IMR-90 (cell line): ENCODE measurements around the gene CCDC175. TPM values are rescaled to one million over a fixed set of nuclear protein-coding genes. Genes with fewer than 3 reads are reported as not detected.

Experiments
- ATAC-seq: fragments of 200-7000 bp; cut with Tn5 transposase; 2 replicates; pipeline ENCODE4 v1.9.1; 2020; ENCODE audit warnings: low read depth, mild to moderate bottlenecking, moderate library complexity
- BruUV-seq: library from RNA; stranded (reverse); fragments of 400-500 nt; replicated peaks from 2 replicates; lab custom pipeline; 2021; lab: Mats Ljungman, UMichigan
- CTCF ChIA-PET: fragments of 300-600 bp; formaldehyde crosslinking; extraction: SDS; loops from one replicate; lab custom pipeline; 2021; ENCODE audit warnings: antibody characterized with exemption; lab: Yijun Ruan, JAX
- POLR2A ChIA-PET: fragments of 300-600 bp; sonication (Branson Sonifier 250); formaldehyde crosslinking; loops from one replicate; lab custom pipeline; 2022; ENCODE audit warnings: antibody characterized with exemption; ENCODE audit not compliant: unreplicated experiment; lab: Charles Lee
- DNase-seq: peaks from one replicate; pipeline ENCODE4 v3.0.0; 2013
- H2AFZ ChIP-seq: replicated peaks from 2 replicates; pipeline ENCODE3; 2013; ENCODE audit warnings: low read length, mild to moderate bottlenecking; ENCODE audit not compliant: poor library complexity
- H2AK5ac ChIP-seq: 2 replicates; pipeline ENCODE4 v1.6.1; 2013; ENCODE audit warnings: low read depth, low read length, inconsistent platforms
- H2AK9ac ChIP-seq: replicated peaks from 2 replicates; pipeline ENCODE3; 2013; ENCODE audit warnings: mild to moderate bottlenecking, low read depth, low read length, moderate library complexity; ENCODE audit not compliant: poor library complexity
- H2BK120ac ChIP-seq: 2 replicates; pipeline ENCODE4 v1.6.1; 2013; ENCODE audit warnings: low read depth, low read length, inconsistent platforms
- H2BK15ac ChIP-seq: 3 replicates; pipeline ENCODE4 v1.6.1; 2013; ENCODE audit warnings: low read depth, low read length, inconsistent platforms
- H2BK20ac ChIP-seq: 2 replicates; pipeline ENCODE4 v1.6.1; 2013; ENCODE audit warnings: low read depth, mild to moderate bottlenecking, inconsistent platforms, low read length, moderate library complexity
- H2BK5ac ChIP-seq: 2 replicates; pipeline ENCODE4 v1.6.1; 2013; ENCODE audit warnings: mild to moderate bottlenecking, low read depth, low read length, inconsistent platforms; ENCODE audit not compliant: poor library complexity, severe bottlenecking
- H3K14ac ChIP-seq: replicated peaks from 2 replicates; pipeline ENCODE4 v1.6.1; 2013; ENCODE audit warnings: low read depth, low read length, inconsistent platforms
- H3K18ac ChIP-seq: 2 replicates; pipeline ENCODE4 v1.6.1; 2013; ENCODE audit warnings: low read depth, low read length, control low read depth
- H3K23ac ChIP-seq: 2 replicates; pipeline ENCODE4 v1.6.1; 2013; ENCODE audit warnings: low read depth, low read length, inconsistent platforms
- H3K27ac ChIP-seq: 2 replicates; pipeline ENCODE4 v1.5.1; 2013; ENCODE audit warnings: mild to moderate bottlenecking, control low read depth, low read length; ENCODE audit not compliant: insufficient read depth
- H3K27me3 ChIP-seq: 2 replicates; pipeline ENCODE4 v1.6.1; 2013; ENCODE audit warnings: low read length; ENCODE audit not compliant: control insufficient read depth, insufficient read depth
- H3K36me3 ChIP-seq: 2 replicates; pipeline ENCODE4 v1.6.1; 2013; ENCODE audit warnings: low read length, mixed read lengths; ENCODE audit not compliant: control insufficient read depth, insufficient read depth
- H3K4ac ChIP-seq: 2 replicates; pipeline ENCODE4 v1.6.1; 2013; ENCODE audit warnings: low read depth, low read length, inconsistent platforms
- H3K4me1 ChIP-seq: 2 replicates; pipeline ENCODE4 v1.6.1; 2013; ENCODE audit warnings: low read length, mixed read lengths; ENCODE audit not compliant: control insufficient read depth, insufficient read depth
- H3K4me2 ChIP-seq: 2 replicates; pipeline ENCODE4 v1.6.1; 2013; ENCODE audit warnings: low read depth, mild to moderate bottlenecking, control low read depth, low read length, moderate library complexity
- H3K4me3 ChIP-seq: 2 replicates; pipeline ENCODE4 v1.5.1; 2013; ENCODE audit warnings: low read depth, mild to moderate bottlenecking, control low read depth, low read length, moderate library complexity; ENCODE audit not compliant: insufficient read depth
- H3K56ac ChIP-seq: 2 replicates; pipeline ENCODE4 v1.6.1; 2013; ENCODE audit warnings: low read length, inconsistent platforms; ENCODE audit not compliant: insufficient read depth; ENCODE audit errors: extremely low read depth
- H3K79me1 ChIP-seq, 2 experiments: 2 replicates each; pipeline ENCODE4 v1.6.1; 2013; ENCODE audit warnings: low read length in 2 of 2, inconsistent platforms in 1 of 2, low read depth in 1 of 2
- H3K9ac ChIP-seq: 2 replicates; pipeline ENCODE4 v1.6.1; 2013; ENCODE audit warnings: low read depth, low read length, control low read depth
- H3K9me1 ChIP-seq: 2 replicates; pipeline ENCODE4 v1.6.1; 2013; ENCODE audit warnings: low read length, inconsistent platforms; ENCODE audit not compliant: insufficient read depth
- H3K9me3 ChIP-seq: 2 replicates; pipeline ENCODE4 v1.6.1; 2013; ENCODE audit warnings: low read length; ENCODE audit not compliant: control insufficient read depth, insufficient read depth
- H4K20me1 ChIP-seq: 2 replicates; pipeline ENCODE4 v1.6.1; 2013; ENCODE audit warnings: low read length, inconsistent platforms; ENCODE audit not compliant: insufficient read depth
- H4K5ac ChIP-seq: 2 replicates; pipeline ENCODE4 v1.6.1; 2013; ENCODE audit warnings: mild to moderate bottlenecking, low read depth, low read length, control low read depth
- H4K8ac ChIP-seq, 2 experiments: 2 replicates each; pipeline ENCODE4 v1.6.1; 2013; ENCODE audit warnings: low read depth in 2 of 2, low read length in 2 of 2, control low read depth in 1 of 2, inconsistent platforms in 1 of 2
- H4K91ac ChIP-seq: 2 replicates; pipeline ENCODE4 v1.6.1; 2013; ENCODE audit warnings: low read depth, low read length, inconsistent platforms; ENCODE audit not compliant: insufficient read depth
- BHLHE40 ChIP-seq: fragments of 150-350 bp; IDR thresholded peaks from 2 replicates; pipeline ENCODE4 v1.6.1; 2016; ENCODE audit warnings: mild to moderate bottlenecking, low read depth, low read length
- CEBPB ChIP-seq: IDR thresholded peaks from 2 replicates; pipeline ENCODE4 v1.6.1; 2012; ENCODE audit warnings: low read depth, low read length, improper control_type of control experiment
- CHD1 ChIP-seq: IDR thresholded peaks from 2 replicates; pipeline ENCODE4 v1.6.1; 2012; ENCODE audit warnings: low read depth, low read length, improper control_type of control experiment
- ELK1 ChIP-seq: fragments of 150-350 bp; IDR thresholded peaks from 2 replicates; pipeline ENCODE4 v1.6.1; 2016; ENCODE audit warnings: low read depth, mild to moderate bottlenecking, low read length, moderate library complexity, borderline replicate concordance
- FOS ChIP-seq: fragments of 150-350 bp; IDR thresholded peaks from 2 replicates; pipeline ENCODE4 v1.6.1; 2016; ENCODE audit warnings: low read depth, low read length
- MAFK ChIP-seq: IDR thresholded peaks from 2 replicates; pipeline ENCODE4 v1.6.1; 2012; ENCODE audit warnings: low read depth, low read length, improper control_type of control experiment
- MAZ ChIP-seq: IDR thresholded peaks from 2 replicates; pipeline ENCODE4 v1.6.1; 2012; ENCODE audit warnings: low read depth, mild to moderate bottlenecking, low read length, improper control_type of control experiment, moderate library complexity, borderline replicate concordance
- MXI1 ChIP-seq: IDR thresholded peaks from 2 replicates; pipeline ENCODE4 v1.6.1; 2012; ENCODE audit warnings: low read depth, mild to moderate bottlenecking, low read length, moderate library complexity, borderline replicate concordance
- NFE2L2 ChIP-seq: fragments of 150-350 bp; IDR thresholded peaks from 2 replicates; pipeline ENCODE4 v1.6.1; 2016; ENCODE audit warnings: low read depth, mild to moderate bottlenecking, low read length
- POLR2A ChIP-seq: IDR thresholded peaks from 2 replicates; pipeline ENCODE4 v1.6.1; 2012; ENCODE audit warnings: mild to moderate bottlenecking, low read depth, low read length
- RAD21 ChIP-seq: IDR thresholded peaks from 2 replicates; pipeline ENCODE4 v1.6.1; 2012; ENCODE audit warnings: low read length, improper control_type of control experiment
- RCOR1 ChIP-seq: IDR thresholded peaks from 2 replicates; pipeline ENCODE4 v1.6.1; 2012; ENCODE audit warnings: mild to moderate bottlenecking, low read length, improper control_type of control experiment; ENCODE audit not compliant: insufficient replicate concordance
- RFX5 ChIP-seq: IDR thresholded peaks from 2 replicates; pipeline ENCODE4 v1.8.0; 2012; ENCODE audit warnings: low read depth, mild to moderate bottlenecking, low read length, moderate library complexity
- SMC3 ChIP-seq: fragments of 150-350 bp; IDR thresholded peaks from 2 replicates; pipeline ENCODE4 v1.6.1; 2016; ENCODE audit warnings: low read depth, mild to moderate bottlenecking, antibody characterized with exemption, low read length, moderate library complexity
- USF2 ChIP-seq: fragments of 150-350 bp; IDR thresholded peaks from 2 replicates; pipeline ENCODE4 v1.6.1; 2017; ENCODE audit warnings: mild to moderate bottlenecking, antibody characterized with exemption, low read length, low read depth
- WGBS, 2 experiments: methylation state at CpG; one replicate each; pipeline versions ENCODE4 v1.1.5 to v1.1.7; 2013; ENCODE audit warnings: missing lambda C conversion rate in 2 of 2; ENCODE audit not compliant: insufficient read length in 1 of 2; ENCODE audit errors: extremely low coverage in 2 of 2; 5-methylcytosine and 5-hydroxymethylcytosine counted together
- dilution Hi-C: fragments of 300-500 bp; cut with HindIII; formaldehyde crosslinking; loops from one replicate; pipeline ENCODE4 v1.14.3; 2018; ENCODE audit warnings: low sequenced_read_pairs; ENCODE audit not compliant: unreplicated experiment
- in situ Hi-C: fragments of 300-500 bp; cut with MboI; formaldehyde crosslinking; loops from 3 replicates; pipeline ENCODE4 v1.14.3; 2019; ENCODE audit warnings: low sequenced_read_pairs, inconsistent platforms, mixed read lengths
- intact Hi-C: fragments of 100-400 bp; cut with micrococcal nuclease; formaldehyde crosslinking; loops from 2 replicates; pipeline ENCODE4 v1.10.0; 2022
- polyA plus RNA-seq, 3 experiments: library from polyadenylated mRNA; depleted of rRNA; stranded (reverse); fragments of >200 nt; gene quantifications; 2 replicates each; pipeline ENCODE4 v1.2.3, GENCODE V29; 2012; ENCODE audit warnings: low replicate concordance in 1 of 3
- total RNA-seq: library from RNA; depleted of rRNA; stranded (reverse); fragments of >200 nt; gene quantifications from 2 replicates; pipeline ENCODE4 v1.2.3, GENCODE V29; 2012
- TF ChIP-seq, protein P1 (sequence below): conservative IDR thresholded peaks from 2 replicates; pipeline ENCODE4 v1.5.1; 2012; ENCODE audit warnings: mild to moderate bottlenecking, low read depth, low read length, improper control_type of control experiment

Gene CCDC175
- total and polyA plus RNA-seq, 2 of the 4 experiments (the other 2 are of a cell fraction) = not detected

GRCh38 chr14:59500732-59501131 lies 75.9 kb downstream of the CCDC175 start:
- Histone ChIP-seq H2BK120ac (no peak overlapping the region), H2BK20ac (no peak overlapping the region), H3K9me3 (no peaks in the 10 kb centered on the region), H3K9ac (no peak overlapping the region), H3K9me1 (no peaks in the 10 kb centered on the region), H4K8ac (no peak overlapping the region), H3K23ac (no peak overlapping the region), H3K36me3 (peaks cover 18% of the 10 kb centered on the region), H3K4me1 (no peaks in the 10 kb centered on the region), H3K79me1 (peaks cover 10% of the 10 kb centered on the region in 2 experiments; a peak in 2 of 4 replicates), H3K4me3 (no peak overlapping the region), H3K56ac (no peak overlapping the region), H3K4ac (no peak overlapping the region), H3K14ac (no peak overlapping the region), H3K27me3 (no peaks in the 10 kb centered on the region), H4K20me1 (no peaks in the 10 kb centered on the region), H2BK5ac (no peak overlapping the region), H3K4me2 (no peak overlapping the region), H3K18ac (no peak overlapping the region), H2AK9ac (no peak overlapping the region), H2AFZ (no peak overlapping the region), H2BK15ac (no peak overlapping the region), H4K5ac (no peak overlapping the region), H3K27ac (no peak overlapping the region), H4K91ac (no peak overlapping the region), H2AK5ac (no peak overlapping the region)
- intact Hi-C loops = no loop called here
- ATAC-seq = no peak
- in situ Hi-C loops = no loop called here
- CTCF ChIA-PET = interaction anchor here (1.4 kb wide), 1 partner anchor 11 kb away, joined by 4 read pairs; no protein-coding TSS in a partner anchor
- dilution Hi-C loops = no loop called here
- WGBS, 2 experiments = no CpG with 5 or more reads among the region's 3 CpGs
- TF ChIP-seq, protein P1, sequence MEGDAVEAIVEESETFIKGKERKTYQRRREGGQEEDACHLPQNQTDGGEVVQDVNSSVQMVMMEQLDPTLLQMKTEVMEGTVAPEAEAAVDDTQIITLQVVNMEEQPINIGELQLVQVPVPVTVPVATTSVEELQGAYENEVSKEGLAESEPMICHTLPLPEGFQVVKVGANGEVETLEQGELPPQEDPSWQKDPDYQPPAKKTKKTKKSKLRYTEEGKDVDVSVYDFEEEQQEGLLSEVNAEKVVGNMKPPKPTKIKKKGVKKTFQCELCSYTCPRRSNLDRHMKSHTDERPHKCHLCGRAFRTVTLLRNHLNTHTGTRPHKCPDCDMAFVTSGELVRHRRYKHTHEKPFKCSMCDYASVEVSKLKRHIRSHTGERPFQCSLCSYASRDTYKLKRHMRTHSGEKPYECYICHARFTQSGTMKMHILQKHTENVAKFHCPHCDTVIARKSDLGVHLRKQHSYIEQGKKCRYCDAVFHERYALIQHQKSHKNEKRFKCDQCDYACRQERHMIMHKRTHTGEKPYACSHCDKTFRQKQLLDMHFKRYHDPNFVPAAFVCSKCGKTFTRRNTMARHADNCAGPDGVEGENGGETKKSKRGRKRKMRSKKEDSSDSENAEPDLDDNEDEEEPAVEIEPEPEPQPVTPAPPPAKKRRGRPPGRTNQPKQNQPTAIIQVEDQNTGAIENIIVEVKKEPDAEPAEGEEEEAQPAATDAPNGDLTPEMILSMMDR = no peak
- TF ChIP-seq MAFK (no peak), CEBPB (no peak), RCOR1 (no peak), CHD1 (no peak), MXI1 (no peak), BHLHE40 (no peak), RAD21 (no peak), MAZ (no peak), NFE2L2 (no peak), ELK1 (no peak), POLR2A (no peak), RFX5 (no peak), SMC3 (no peak), FOS (no peak), USF2 (no peak)
- BruUV-seq = no TSS peak
- no peak for DNase-seq
- POLR2A ChIA-PET = no interaction called here
